ENCODE data around the gene MACROD1. TPM values are rescaled to one million over a fixed set of nuclear protein-coding genes. Genes with fewer than 3 reads are reported as not detected.

Gene MACROD1
- total RNA-seq = 4.3 and 15.8 TPM in 2 replicates

GRCh38 chr11:64165842-64166635, at the start of gene MACROD1:
Gene MACROD1 (minus strand): TSS chr11:64166113. CDS start chr11:64165994, 119 bp downstream.

GRCh38 chr11:64206457-64207255, 40.7 kb upstream of the MACROD1 start, which contains the start of gene FERMT3:
Gene FERMT3 (plus strand): TSS chr11:64206721. CDS start chr11:64207365, 644 bp downstream.

GRCh38 chr11:64185693-64186491, 20.0 kb upstream of the MACROD1 start, which contains the start of gene STIP1:
Gene STIP1 (plus strand): TSS chr11:64186171. CDS start chr11:64186262, 91 bp downstream.

GRCh38 chr11:64035576-64035975, 130.3 kb downstream of the MACROD1 start, which contains the start of gene FLRT1:
Gene FLRT1 (plus strand): TSS chr11:64035931. CDS start chr11:64116268, 80,337 bp downstream.

GRCh38 chr11:63986156-63986931, 179.6 kb downstream of the MACROD1 start, which contains the start of gene OTUB1:
Gene OTUB1 (plus strand): TSS chr11:63986438. CDS start chr11:63986457, 19 bp downstream.

GRCh38 chr11:63974259-63975143, 191.4 kb downstream of the MACROD1 start, which contains the start of gene COX8A:
Gene COX8A (plus strand): TSS chr11:63974620. CDS start chr11:63974681, 61 bp downstream.

Small RNAs within 50 kb of the gene (small RNA-seq; reads per million reads assigned to genes)
- 0.26 reads per million for gene RNU6-45P (ENCODE audit: low replicate concordance)

Other genes with a start within 250 kb of the MACROD1 start
- gene RCOR2, start 248.9 kb downstream of the MACROD1 start, total RNA-seq = 1.5 and 1.6 TPM in 2 replicates
- gene NAA40, start 227.1 kb downstream of the MACROD1 start, total RNA-seq = 16.2 and 17.8 TPM in 2 replicates
- gene COX8A, start 191.5 kb downstream of the MACROD1 start, total RNA-seq = 287 and 329 TPM in 2 replicates
- 38.7 and 55.8 TPM in 2 replicates for gene OTUB1, start 179.7 kb downstream of the MACROD1 start, total RNA-seq
- gene FLRT1, start 130.2 kb downstream of the MACROD1 start, total RNA-seq = 0.44 TPM in 1 of 2 replicates, not detected in the other
- 244 and 265 TPM in 2 replicates for gene STIP1, start 20.1 kb upstream of the MACROD1 start, total RNA-seq
- 3.9 and 10.2 TPM in 2 replicates for gene FERMT3, start 40.6 kb upstream of the MACROD1 start, total RNA-seq
- 47.5 and 50.7 TPM in 2 replicates for gene TRPT1, start 60.1 kb upstream of the MACROD1 start, total RNA-seq
- 71.6 and 79.7 TPM in 2 replicates for gene NUDT22, start 60.2 kb upstream of the MACROD1 start, total RNA-seq
- gene DNAJC4, start 64.4 kb upstream of the MACROD1 start, total RNA-seq = 7.6 and 7.7 TPM in 2 replicates
- 29.3 and 57.1 TPM in 2 replicates for gene VEGFB, start 68.5 kb upstream of the MACROD1 start, total RNA-seq
- gene FKBP2, start 75.0 kb upstream of the MACROD1 start, total RNA-seq = 35.2 and 94.5 TPM in 2 replicates
- gene PPP1R14B, start 80.8 kb upstream of the MACROD1 start, total RNA-seq = 141 and 291 TPM in 2 replicates
- 27.6 and 105 TPM in 2 replicates for gene PLCB3, start 85.4 kb upstream of the MACROD1 start, total RNA-seq
- 63.9 and 69.3 TPM in 2 replicates for gene BAD, start 118.6 kb upstream of the MACROD1 start, total RNA-seq
- 14.7 and 18.0 TPM in 2 replicates for gene GPR137, start 119.7 kb upstream of the MACROD1 start, total RNA-seq
- gene KCNK4, start 125.2 kb upstream of the MACROD1 start, total RNA-seq = under 0.01 TPM in 1 of 2 replicates, not detected in the other
- 0.44 TPM in 1 of 2 replicates, not detected in the other for gene CATSPERZ, start 134.2 kb upstream of the MACROD1 start, total RNA-seq
- gene ESRRA, start 139.4 kb upstream of the MACROD1 start, total RNA-seq = 23.2 and 36.2 TPM in 2 replicates
- 167 and 197 TPM in 2 replicates for gene TRMT112, start 151.4 kb upstream of the MACROD1 start, total RNA-seq
- gene PRDX5, start 152.0 kb upstream of the MACROD1 start, total RNA-seq = 124 and 331 TPM in 2 replicates
- 0.66 and 1.4 TPM in 2 replicates for gene CCDC88B, start 174.1 kb upstream of the MACROD1 start, total RNA-seq
- 38.3 and 101 TPM in 2 replicates for gene RPS6KA4, start 193.0 kb upstream of the MACROD1 start, total RNA-seq